D721Med (cell line): ENCODE measurements around the gene ACVR1B.

ENCODE experiments used
- DNase-seq: peaks from one replicate; pipeline ENCODE4 v3.0.0; 2011; ENCODE audit warnings: low spot score; ENCODE audit not compliant: insufficient read length
- FAIRE-seq: peaks from 2 replicates; lab custom pipeline; 2011; peaks lifted over from hg19 to GRCh38; lab: Jason Lieb, UNC
- TF ChIP-seq, protein P1 (sequence below): IDR thresholded peaks from 2 replicates; pipeline ENCODE4 v1.5.1; 2012; ENCODE audit warnings: mild to moderate bottlenecking, control low read depth; ENCODE audit not compliant: insufficient read depth; ENCODE audit errors: missing control alignments

Gene ACVR1B

DNA sequence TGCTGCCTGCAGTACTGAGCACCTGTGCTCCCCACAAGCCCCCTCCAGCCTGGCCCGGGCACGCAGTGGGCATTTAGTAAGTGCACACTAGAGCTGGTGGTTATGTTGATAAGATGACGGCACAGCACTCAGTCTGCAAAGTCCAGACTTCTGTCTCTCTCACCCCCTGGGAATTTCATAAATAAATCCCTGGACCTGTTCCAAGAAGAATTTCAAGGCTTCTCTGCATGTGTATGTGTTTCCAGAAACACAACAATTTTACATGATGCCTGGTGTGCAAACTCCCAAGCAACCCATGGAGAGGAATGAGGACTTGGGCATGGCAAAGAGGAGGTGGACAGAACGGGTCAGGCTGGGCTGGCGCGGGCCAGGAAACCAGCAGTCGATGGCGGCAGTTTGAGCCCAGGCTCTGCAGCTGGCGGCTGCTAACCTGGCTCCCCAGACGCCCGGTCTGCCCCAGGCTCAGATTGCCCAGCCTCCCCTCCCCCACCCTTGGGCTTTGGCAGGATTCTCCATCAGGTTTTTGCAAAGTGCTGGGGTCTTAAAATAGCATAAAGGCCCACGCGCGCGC, 10.4 kb upstream of the ACVR1B start:
- DNase-seq (no peak), FAIRE-seq (no peak)
- TF ChIP-seq, protein P1, sequence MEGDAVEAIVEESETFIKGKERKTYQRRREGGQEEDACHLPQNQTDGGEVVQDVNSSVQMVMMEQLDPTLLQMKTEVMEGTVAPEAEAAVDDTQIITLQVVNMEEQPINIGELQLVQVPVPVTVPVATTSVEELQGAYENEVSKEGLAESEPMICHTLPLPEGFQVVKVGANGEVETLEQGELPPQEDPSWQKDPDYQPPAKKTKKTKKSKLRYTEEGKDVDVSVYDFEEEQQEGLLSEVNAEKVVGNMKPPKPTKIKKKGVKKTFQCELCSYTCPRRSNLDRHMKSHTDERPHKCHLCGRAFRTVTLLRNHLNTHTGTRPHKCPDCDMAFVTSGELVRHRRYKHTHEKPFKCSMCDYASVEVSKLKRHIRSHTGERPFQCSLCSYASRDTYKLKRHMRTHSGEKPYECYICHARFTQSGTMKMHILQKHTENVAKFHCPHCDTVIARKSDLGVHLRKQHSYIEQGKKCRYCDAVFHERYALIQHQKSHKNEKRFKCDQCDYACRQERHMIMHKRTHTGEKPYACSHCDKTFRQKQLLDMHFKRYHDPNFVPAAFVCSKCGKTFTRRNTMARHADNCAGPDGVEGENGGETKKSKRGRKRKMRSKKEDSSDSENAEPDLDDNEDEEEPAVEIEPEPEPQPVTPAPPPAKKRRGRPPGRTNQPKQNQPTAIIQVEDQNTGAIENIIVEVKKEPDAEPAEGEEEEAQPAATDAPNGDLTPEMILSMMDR: no peak

DNA sequence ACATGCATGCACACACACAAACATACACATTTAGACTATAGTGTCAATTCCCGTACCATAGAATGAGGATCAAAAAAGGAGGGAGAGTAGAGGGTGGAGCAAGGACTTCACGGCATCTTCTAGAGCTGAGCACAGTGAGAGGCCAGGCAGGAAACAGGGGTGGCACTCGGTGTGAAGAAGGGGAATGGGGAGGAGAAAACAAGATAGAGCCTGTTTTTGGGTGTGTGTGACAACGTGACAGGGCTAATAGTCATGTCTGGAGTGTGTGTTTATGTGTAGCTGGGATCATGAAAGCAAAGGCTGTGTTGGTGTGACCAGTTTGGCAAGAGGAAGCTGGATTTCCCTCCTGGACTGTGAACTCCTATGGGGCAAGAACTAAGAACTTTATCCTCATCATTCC, 9.9 kb upstream of the ACVR1B start:
- TF ChIP-seq, protein P1: no peak
- DNase-seq (no peak), FAIRE-seq (no peak)

- TF ChIP-seq, protein P1: no peak
- FAIRE-seq: no peak
These were observed 9.4 kb upstream of the ACVR1B start for GRCh38 chr12:51942056-51942455.

GRCh38 chr12:51942501-51943000, 8.9 kb upstream of the ACVR1B start:
- FAIRE-seq (no peak), DNase-seq (no peak)
- TF ChIP-seq, protein P1: no peak

More at GRCh38 chr12:51942056-51942455, 9.4 kb upstream of the ACVR1B start:
- no peak for DNase-seq

GRCh38 chr12:51943346-51943745, 8.2 kb upstream of the ACVR1B start:
- FAIRE-seq: no peak
- TF ChIP-seq, protein P1: no peak
- no peak for DNase-seq

DNA sequence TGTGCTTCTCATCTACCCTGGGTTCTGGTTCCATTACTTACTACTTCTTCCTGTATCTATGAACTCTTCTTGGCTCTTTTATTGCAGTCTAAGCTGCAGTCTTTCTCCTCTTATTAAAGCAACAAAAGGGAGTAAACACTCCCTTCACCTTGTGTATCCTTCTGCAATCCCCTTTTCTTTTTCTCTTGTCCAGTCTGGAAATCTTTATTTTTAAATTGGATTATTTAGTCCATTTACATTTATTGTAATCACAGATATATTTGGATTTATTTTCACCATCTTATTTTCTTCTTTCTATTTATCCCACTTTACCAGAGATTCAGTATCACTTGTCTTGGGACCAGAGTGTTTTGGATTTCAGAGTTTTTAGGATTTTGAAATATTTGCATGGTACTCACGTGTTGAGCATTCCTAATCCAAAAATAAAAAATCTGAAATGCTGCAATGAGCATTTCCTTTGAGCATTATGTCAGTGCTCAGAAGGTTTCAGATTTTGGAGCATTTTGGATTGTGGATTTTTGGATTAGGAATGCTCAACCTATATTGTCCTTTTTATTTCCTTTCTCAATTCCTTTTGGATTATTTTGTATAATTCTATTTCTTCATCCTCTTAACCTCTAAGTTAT, 6.8 kb upstream of the ACVR1B start:
- TF ChIP-seq, protein P1: no peak
- DNase-seq (no peak), FAIRE-seq (no peak)
